ENCODE data around the gene RNF150. TPM values are rescaled to one million over a fixed set of nuclear protein-coding genes. Genes with fewer than 3 reads are reported as not detected.

RNF150 gene
- total RNA-seq, 4 donors from 2014 or later: 10.2 to 34.5 (median 24.2) TPM

DNA sequence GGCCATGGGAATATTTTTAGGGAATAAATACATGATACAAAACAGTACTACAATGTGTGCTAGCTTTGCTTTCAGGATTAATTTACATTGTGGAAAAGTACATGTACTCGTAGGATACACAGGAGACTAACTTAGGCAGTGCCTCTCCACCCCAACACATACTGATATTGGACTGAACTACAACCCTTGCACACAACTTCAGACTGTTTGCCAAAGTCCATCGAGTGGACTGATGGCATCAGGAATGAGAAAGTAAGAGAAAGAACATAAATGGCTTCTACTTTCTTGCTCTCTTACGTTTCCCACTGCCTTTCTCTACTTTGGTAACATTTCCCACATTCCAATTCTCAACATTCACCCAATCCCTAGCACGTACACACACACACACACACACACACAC, 130.1 kb downstream of the RNF150 start:
- Histone ChIP-seq H3K27ac (no peak overlapping the region), H3K9me3 (no peaks in the 10 kb centered on the region), H3K4me3 (replicated peaks in 1 of 3) (no peak overlapping the region), H3K4me1 (peaks cover 3 to 7% of the 10 kb centered on the region in 2 donors), H3K36me3 (no peaks in the 10 kb centered on the region), H3K27me3 (no peaks in the 10 kb centered on the region)
- 83 to 88% methylated on average over 4 of the region's 4 CpGs for WGBS, 2 donors
- no peak for DNase-seq
- TF ChIP-seq, protein P1, sequence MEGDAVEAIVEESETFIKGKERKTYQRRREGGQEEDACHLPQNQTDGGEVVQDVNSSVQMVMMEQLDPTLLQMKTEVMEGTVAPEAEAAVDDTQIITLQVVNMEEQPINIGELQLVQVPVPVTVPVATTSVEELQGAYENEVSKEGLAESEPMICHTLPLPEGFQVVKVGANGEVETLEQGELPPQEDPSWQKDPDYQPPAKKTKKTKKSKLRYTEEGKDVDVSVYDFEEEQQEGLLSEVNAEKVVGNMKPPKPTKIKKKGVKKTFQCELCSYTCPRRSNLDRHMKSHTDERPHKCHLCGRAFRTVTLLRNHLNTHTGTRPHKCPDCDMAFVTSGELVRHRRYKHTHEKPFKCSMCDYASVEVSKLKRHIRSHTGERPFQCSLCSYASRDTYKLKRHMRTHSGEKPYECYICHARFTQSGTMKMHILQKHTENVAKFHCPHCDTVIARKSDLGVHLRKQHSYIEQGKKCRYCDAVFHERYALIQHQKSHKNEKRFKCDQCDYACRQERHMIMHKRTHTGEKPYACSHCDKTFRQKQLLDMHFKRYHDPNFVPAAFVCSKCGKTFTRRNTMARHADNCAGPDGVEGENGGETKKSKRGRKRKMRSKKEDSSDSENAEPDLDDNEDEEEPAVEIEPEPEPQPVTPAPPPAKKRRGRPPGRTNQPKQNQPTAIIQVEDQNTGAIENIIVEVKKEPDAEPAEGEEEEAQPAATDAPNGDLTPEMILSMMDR (IDR thresholded peaks at IDR 0.05): no peak
- TF ChIP-seq POLR2A (IDR thresholded peaks at IDR 0.05): no peak
- intact Hi-C loops (cut with DNase I): no loop called here

DNA sequence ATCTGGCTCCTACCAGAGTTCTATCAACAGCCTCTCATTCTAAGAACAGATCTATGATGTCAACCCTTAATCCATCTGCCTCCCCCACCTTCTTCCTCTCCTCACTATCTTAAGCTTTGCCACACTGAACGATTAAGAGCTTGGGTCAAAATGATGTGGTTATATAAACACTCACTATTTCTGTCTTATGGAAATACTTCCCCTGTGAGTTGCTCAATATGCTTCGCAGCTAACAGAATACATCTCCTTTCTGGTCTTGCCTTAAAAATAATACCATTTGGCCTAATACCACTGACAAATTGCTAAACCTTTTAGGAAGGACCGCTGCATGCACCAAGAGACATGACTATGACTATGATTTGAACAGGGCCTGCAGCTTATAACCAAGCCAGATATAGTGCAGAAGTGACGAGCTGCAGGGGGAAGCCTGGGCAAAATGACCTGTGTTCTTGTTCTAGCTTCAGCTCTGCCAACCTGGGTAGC, 130.9 kb downstream of the RNF150 start:
- WGBS, 2 donors: 56 to 62% methylated on average over 4 of the region's 4 CpGs
- H3K27ac ChIP-seq: peak overlapping the region in 1 of 3 donors; percentile 3
- TF ChIP-seq, protein P1 (IDR thresholded peaks at IDR 0.05): no peak
- intact Hi-C loops (cut with DNase I): no loop called here
- H3K36me3 ChIP-seq: no peaks in the 10 kb centered on the region
- DNase-seq: no peak
- H3K4me1 ChIP-seq: peaks cover 3 to 7% of the 10 kb centered on the region in 2 donors
- no peak overlapping the region for H3K4me3 ChIP-seq (replicated peaks in 1 of 3)
- no peaks in the 10 kb centered on the region for H3K9me3 ChIP-seq
- H3K27me3 ChIP-seq: no peaks in the 10 kb centered on the region

DNA sequence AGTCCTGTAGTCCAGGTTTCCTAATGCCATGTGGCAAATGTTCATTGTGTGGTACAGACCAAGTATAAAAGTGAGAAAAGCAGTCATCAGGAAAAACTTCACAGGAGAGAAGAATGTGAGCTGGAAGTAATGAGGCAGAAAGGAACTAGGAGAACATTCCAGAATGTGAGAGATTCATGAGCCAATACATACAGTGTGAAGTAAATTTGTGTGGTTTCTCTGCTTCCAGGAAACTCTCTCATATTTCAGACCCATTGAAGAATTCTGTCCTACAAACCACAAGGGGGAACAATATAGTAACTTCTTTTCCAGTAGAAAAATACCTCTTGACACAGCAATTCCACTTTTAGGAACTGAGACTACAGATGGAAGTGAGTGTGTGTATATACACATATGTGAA, 136.5 kb downstream of the RNF150 start:
- Histone ChIP-seq H3K27ac (peak overlapping the region in 1 of 3 donors; percentile 27), H3K36me3 (no peaks in the 10 kb centered on the region), H3K4me3 (replicated peaks in 1 of 3) (no peak overlapping the region), H3K4me1 (peaks cover 15 to 17% of the 10 kb centered on the region in 2 donors), H3K27me3 (no peaks in the 10 kb centered on the region), H3K9me3 (no peaks in the 10 kb centered on the region)
- intact Hi-C loops (cut with DNase I): no loop called here
- no peak for TF ChIP-seq POLR2A (IDR thresholded peaks at IDR 0.05)
- TF ChIP-seq, protein P1 (IDR thresholded peaks at IDR 0.05): peak in 2 of 6 experiments; percentile 25 to 41
- no peak for DNase-seq

DNA sequence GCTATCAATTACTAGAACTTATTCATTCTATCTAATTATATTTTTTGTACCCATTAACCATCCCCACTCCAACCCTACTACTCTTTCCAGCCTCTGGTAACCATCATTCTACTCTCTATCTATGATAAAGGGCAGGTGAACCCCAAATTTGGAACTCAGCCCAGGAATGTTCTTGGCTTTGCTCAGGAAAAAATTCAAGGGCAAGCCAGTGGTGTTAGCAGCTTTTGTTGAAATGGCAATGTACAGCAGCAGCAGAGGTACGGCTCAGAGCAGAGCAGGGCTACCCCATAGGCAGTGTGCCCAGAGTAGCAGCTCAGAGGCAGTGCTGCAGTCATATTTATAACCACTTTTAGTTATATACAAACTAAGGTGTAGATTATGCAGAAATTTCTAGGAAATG, 138.2 kb downstream of the RNF150 start:
- Histone ChIP-seq H3K4me1 (peaks cover 15 to 17% of the 10 kb centered on the region in 2 donors), H3K36me3 (no peaks in the 10 kb centered on the region), H3K4me3 (replicated peaks in 1 of 3) (no peak overlapping the region), H3K27ac (peak overlapping the region; percentile 50 to 84 (median 78)), H3K27me3 (no peaks in the 10 kb centered on the region), H3K9me3 (no peaks in the 10 kb centered on the region)
- WGBS, 2 donors: 17 to 25% methylated on average over 1 of the region's 1 CpG
- intact Hi-C loops (cut with DNase I): no loop called here
- peak; percentile 70 to 77 for DNase-seq
- TF ChIP-seq, protein P1 (IDR thresholded peaks at IDR 0.05): no peak
- TF ChIP-seq POLR2A (IDR thresholded peaks at IDR 0.05): no peak

DNA sequence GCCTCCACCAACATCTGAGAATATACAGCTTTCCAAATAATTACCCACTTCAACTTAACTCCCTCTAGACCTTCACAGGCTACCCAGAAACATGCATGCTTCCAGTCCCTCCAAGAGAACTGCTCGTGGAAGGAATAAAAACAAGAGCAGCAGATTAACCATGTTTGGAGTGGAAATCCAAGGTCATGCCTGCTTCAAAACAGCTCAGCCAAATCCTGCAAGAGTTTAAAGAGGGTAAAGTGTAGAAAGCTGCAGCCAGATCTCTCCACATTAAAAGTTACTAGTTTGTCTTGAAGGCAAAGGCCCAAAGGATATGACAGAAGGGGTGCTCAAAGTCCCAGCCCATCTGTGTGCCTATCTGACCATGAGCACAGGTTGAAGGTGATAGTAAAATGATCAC, 139.3 kb downstream of the RNF150 start:
- Histone ChIP-seq H3K36me3 (no peaks in the 10 kb centered on the region), H3K4me1 (peaks cover 15 to 17% of the 10 kb centered on the region in 2 donors), H3K9me3 (no peaks in the 10 kb centered on the region), H3K27ac (peak overlapping the region; percentile 72 to 84 (median 78)), H3K4me3 (replicated peaks in 1 of 3) (no peak overlapping the region), H3K27me3 (no peaks in the 10 kb centered on the region)
- intact Hi-C loops (cut with DNase I): no loop called here
- DNase-seq: peak; percentile 25 to 39
- 21 to 23% methylated on average over 1 of the region's 1 CpG for WGBS, 2 donors
- TF ChIP-seq, protein P1 (IDR thresholded peaks at IDR 0.05): no peak
- peak in 1 of 2 donors; percentile 22 for TF ChIP-seq POLR2A (IDR thresholded peaks at IDR 0.05)

All from thyroid gland (tissue), 4 donors.